ENCODE measurements around the gene CENPI. TPM values are rescaled to one million over a fixed set of nuclear protein-coding genes. Genes with fewer than 3 reads are reported as not detected.

Gene CENPI
- total and polyA plus RNA-seq, 2 of the 13 experiments (the other 11 are each of a cell fraction or from before 2014, with no cell fraction given) = 5.1 to 26.5 TPM

DNA sequence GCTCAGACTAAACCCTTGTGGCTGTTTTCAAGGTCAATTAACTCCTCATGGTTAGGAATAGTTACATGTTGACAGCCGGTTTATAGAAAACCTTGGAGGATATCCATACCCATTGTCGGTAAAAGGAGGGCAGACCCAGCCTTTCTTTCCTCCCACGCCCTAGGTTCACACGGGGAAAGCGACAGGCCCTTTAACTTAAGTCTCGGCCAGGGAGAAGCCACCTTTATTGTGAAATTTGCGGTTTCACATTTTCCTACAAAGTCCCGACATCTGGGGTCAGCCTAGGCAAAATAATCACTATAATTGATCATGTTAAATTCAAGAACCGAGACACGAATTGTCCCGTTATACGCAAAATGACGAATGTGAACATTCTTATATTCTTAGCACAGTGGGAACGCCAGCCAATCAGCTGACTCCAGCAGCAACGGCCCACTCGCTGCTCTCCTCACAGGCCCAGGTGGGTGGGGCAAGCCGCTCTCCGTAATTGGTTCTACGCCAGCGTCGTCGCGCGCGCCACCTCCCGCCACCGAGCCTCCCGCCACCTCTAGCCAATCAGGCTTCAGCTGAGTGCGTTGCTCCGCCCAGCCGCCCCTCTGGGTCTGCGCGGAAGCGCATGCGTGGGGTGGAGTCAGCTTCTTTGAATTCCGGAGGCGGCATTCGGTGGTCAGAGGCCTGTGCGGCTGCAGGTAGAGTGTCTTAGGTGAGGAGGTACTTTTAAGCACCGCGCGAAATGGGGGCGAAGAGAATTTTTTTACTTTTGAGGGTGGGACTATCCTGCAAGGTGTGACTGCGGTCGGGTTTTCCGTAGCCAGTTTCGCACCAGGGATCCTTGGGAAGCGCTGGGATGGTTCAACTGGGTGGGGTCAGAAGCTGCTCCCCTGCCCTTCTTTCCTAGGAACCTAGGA is at the start of gene CENPI (continued):
- TF ChIP-seq ZMYM4 (CRISPR knock-in tag; IDR thresholded peaks at IDR 0.05) (peak; percentile 83), RFX3 (CRISPR knock-in tag; IDR thresholded peaks at IDR 0.05) (no peak), ZNF678 (CRISPR knock-in tag; IDR thresholded peaks at IDR 0.05) (no peak), ZNF225 (CRISPR knock-in tag; IDR thresholded peaks at IDR 0.05) (no peak), FOSL1 (CRISPR knock-in tag; IDR thresholded peaks at IDR 0.05; ENCODE audit: borderline replicate concordance) (no peak), TRIM24 (CRISPR knock-in tag; IDR thresholded peaks at IDR 0.05) (no peak), ONECUT2 (CRISPR knock-in tag; IDR thresholded peaks at IDR 0.05) (no peak), SP140L (CRISPR knock-in tag; IDR thresholded peaks at IDR 0.05; ENCODE audit: borderline replicate concordance) (no peak), PRMT3 (CRISPR knock-in tag; IDR thresholded peaks at IDR 0.05; ENCODE audit: borderline replicate concordance, low read depth) (no peak), CEBPG (CRISPR knock-in tag; IDR thresholded peaks at IDR 0.05) (no peak), TARDBP (CRISPR knock-in tag; IDR thresholded peaks at IDR 0.05) (no peak), MTERF4 (CRISPR knock-in tag; IDR thresholded peaks at IDR 0.05) (no peak), PCBP1 (IDR thresholded peaks at IDR 0.05; ENCODE audit: borderline replicate concordance, low read depth, low read length) (no peak), ATF3 (CRISPR knock-in tag; IDR thresholded peaks at IDR 0.05) (no peak), ZNF557 (CRISPR knock-in tag; IDR thresholded peaks at IDR 0.05) (no peak), ZNF788 (CRISPR knock-in tag; IDR thresholded peaks at IDR 0.05; ENCODE audit: borderline replicate concordance) (no peak), DR1 (CRISPR knock-in tag; IDR thresholded peaks at IDR 0.05) (no peak), REXO4 (CRISPR knock-in tag; IDR thresholded peaks at IDR 0.05; ENCODE audit: borderline replicate concordance) (no peak), HOXA7 (CRISPR knock-in tag; IDR thresholded peaks at IDR 0.05) (no peak), ZNF564 (CRISPR knock-in tag; IDR thresholded peaks at IDR 0.05) (no peak), CAMTA2 (CRISPR knock-in tag; IDR thresholded peaks at IDR 0.05; ENCODE audit: borderline replicate concordance) (no peak), TSC22D2 (CRISPR knock-in tag; IDR thresholded peaks at IDR 0.05; ENCODE audit: borderline replicate concordance) (no peak), CC2D1A (CRISPR knock-in tag; IDR thresholded peaks at IDR 0.05) (no peak), PAXIP1 (CRISPR knock-in tag; conservative IDR thresholded peaks at IDR 0.05) (no peak), ATF7-NPFF (CRISPR knock-in tag; IDR thresholded peaks at IDR 0.05; ENCODE audit: low read depth) (peak; percentile 56)
- TF ChIP-seq, protein P1, sequence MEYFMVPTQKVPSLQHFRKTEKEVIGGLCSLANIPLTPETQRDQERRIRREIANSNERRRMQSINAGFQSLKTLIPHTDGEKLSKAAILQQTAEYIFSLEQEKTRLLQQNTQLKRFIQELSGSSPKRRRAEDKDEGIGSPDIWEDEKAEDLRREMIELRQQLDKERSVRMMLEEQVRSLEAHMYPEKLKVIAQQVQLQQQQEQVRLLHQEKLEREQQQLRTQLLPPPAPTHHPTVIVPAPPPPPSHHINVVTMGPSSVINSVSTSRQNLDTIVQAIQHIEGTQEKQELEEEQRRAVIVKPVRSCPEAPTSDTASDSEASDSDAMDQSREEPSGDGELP (IDR thresholded peaks at IDR 0.05; ENCODE audit: borderline replicate concordance, low read depth) = peak; percentile 73; the same call in 1 of the 2 replicates

Data from HepG2 (cell line).